ENCODE measurements around the gene SRD5A3. TPM values are rescaled to one million over a fixed set of nuclear protein-coding genes. Genes with fewer than 3 reads are reported as not detected.

SRD5A3 gene
- total and polyA plus RNA-seq, 10 donors = 2.8 to 11.1 (median 5.9) TPM

- H3K4me1 ChIP-seq = peaks cover 0 to 17% (median 13%) of the 10 kb centered on the region in 6 donors
- peaks cover 0 to 13% (median 0%) of the 10 kb centered on the region in 6 donors for H3K36me3 ChIP-seq
- no peak for DNase-seq
- no peak overlapping the region for H3K27ac ChIP-seq
- WGBS, 5 donors = 89 to 99% (median 94%) methylated on average over 8 of the region's 8 CpGs
- no peaks in the 10 kb centered on the region for H3K27me3 ChIP-seq (replicated peaks in 1 of 7)
- TF ChIP-seq POLR2A (IDR thresholded peaks at IDR 0.05) = no peak
- no peak for TF ChIP-seq POLR2AphosphoS5 (IDR thresholded peaks at IDR 0.05)
- no peak for TF ChIP-seq CTCF (IDR thresholded peaks at IDR 0.05 in 8 of 11, conservative IDR thresholded peaks at IDR 0.05 in 3 of 11)
- intact Hi-C loops (cut with DNase I; ENCODE audit: low total_unique reads) = no loop called here
- H3K9me3 ChIP-seq = peaks cover 0 to 4% (median 0%) of the 10 kb centered on the region in 8 donors
- no peak overlapping the region for H3K4me3 ChIP-seq
Measured at GRCh38 chr4:55354648-55355047, 8.6 kb downstream of the SRD5A3 start.

- Histone ChIP-seq H3K36me3 (peaks cover 0 to 13% (median 0%) of the 10 kb centered on the region in 6 donors), H3K27me3 (replicated peaks in 1 of 7) (no peaks in the 10 kb centered on the region), H3K4me3 (no peak overlapping the region), H3K4me1 (peaks cover 0 to 17% (median 13%) of the 10 kb centered on the region in 6 donors), H3K27ac (no peak overlapping the region), H3K9me3 (peaks cover 0 to 4% (median 0%) of the 10 kb centered on the region in 8 donors)
- TF ChIP-seq POLR2A (IDR thresholded peaks at IDR 0.05) = no peak
- no peak for TF ChIP-seq CTCF (IDR thresholded peaks at IDR 0.05 in 8 of 11, conservative IDR thresholded peaks at IDR 0.05 in 3 of 11)
- TF ChIP-seq POLR2AphosphoS5 (IDR thresholded peaks at IDR 0.05) = no peak
- no peak for DNase-seq
- 79 to 81% (median 80%) methylated on average over 6 of the region's 6 CpGs for WGBS, 5 donors
- intact Hi-C loops (cut with DNase I; ENCODE audit: low total_unique reads) = no loop called here
Measured at GRCh38 chr4:55355555-55355954, 9.5 kb downstream of the SRD5A3 start.

- Histone ChIP-seq H3K9me3 (peaks cover 0 to 4% (median 0%) of the 10 kb centered on the region in 8 donors), H3K27ac (no peak overlapping the region), H3K4me1 (peaks cover 0 to 17% (median 13%) of the 10 kb centered on the region in 6 donors), H3K4me3 (no peak overlapping the region), H3K36me3 (peaks cover 0 to 13% (median 0%) of the 10 kb centered on the region in 6 donors), H3K27me3 (replicated peaks in 1 of 7) (no peaks in the 10 kb centered on the region)
- TF ChIP-seq POLR2A (IDR thresholded peaks at IDR 0.05) = no peak
- no peak for TF ChIP-seq POLR2AphosphoS5 (IDR thresholded peaks at IDR 0.05)
- no peak for TF ChIP-seq CTCF (IDR thresholded peaks at IDR 0.05 in 8 of 11, conservative IDR thresholded peaks at IDR 0.05 in 3 of 11)
- intact Hi-C loops (cut with DNase I; ENCODE audit: low total_unique reads) = no loop called here
- DNase-seq = no peak
- WGBS, 5 donors = 88 to 95% (median 90%) methylated on average over 5 of the region's 5 CpGs
Measured at GRCh38 chr4:55356991-55357461, 11.0 kb downstream of the SRD5A3 start.

GRCh38 chr4:55358246-55358645 lies 12.2 kb downstream of the SRD5A3 start:
- Histone ChIP-seq H3K27ac (peak overlapping the region in 2 of 8 donors; percentile 48 to 62), H3K36me3 (peaks cover 0 to 10% (median 0%) of the 10 kb centered on the region in 6 donors), H3K27me3 (replicated peaks in 1 of 7) (no peaks in the 10 kb centered on the region), H3K4me3 (no peak overlapping the region), H3K4me1 (peaks cover 0 to 17% (median 13%) of the 10 kb centered on the region in 6 donors), H3K9me3 (peaks cover 0 to 2% (median 0%) of the 10 kb centered on the region in 8 donors)
- intact Hi-C loops (cut with DNase I; ENCODE audit: low total_unique reads) = no loop called here
- TF ChIP-seq CTCF (IDR thresholded peaks at IDR 0.05 in 8 of 11, conservative IDR thresholded peaks at IDR 0.05 in 3 of 11) = no peak
- no peak for TF ChIP-seq POLR2A (IDR thresholded peaks at IDR 0.05)
- TF ChIP-seq POLR2AphosphoS5 (IDR thresholded peaks at IDR 0.05) = no peak
- WGBS, 5 donors = 91 to 100% (median 99%) methylated on average over 2 of the region's 2 CpGs
- DNase-seq = no peak

All from spleen (tissue), 11 donors.